ENCODE measurements around the gene LCN1.

- TF ChIP-seq CTCF (IDR thresholded peaks at IDR 0.05) (no peak), POLR2A (IDR thresholded peaks at IDR 0.05) (no peak)
Observed at GRCh38 chr9:135502873-135503321, 18.3 kb upstream of the LCN1 start.

Measured in transverse colon (tissue), 3 donors.